GDM1 (cell line): ENCODE measurements around the gene NFASC.

Experiments
- DNase-seq: peaks from one replicate; lab custom pipeline; 2025; lab: John Stamatoyannopoulos, UW

NFASC gene

GRCh38 chr1:204870160-204870912 is at the start of gene NFASC:
TSS of gene NFASC (plus strand) at chr1:204870862. CDS start at chr1:204944316, 73,454 bp downstream.
- no peak for DNase-seq

GRCh38 chr1:204821476-204821875 is 49.2 kb upstream of the NFASC start:
- no peak for DNase-seq

- no peak for DNase-seq
Measured at GRCh38 chr1:204821924-204822323, 48.7 kb upstream of the NFASC start.

GRCh38 chr1:204826970-204827369 is 43.7 kb upstream of the NFASC start:
- DNase-seq = no peak

- no peak for DNase-seq
Measured at GRCh38 chr1:204828352-204828850, 42.3 kb upstream of the NFASC start.

GRCh38 chr1:204829133-204829825 is 41.4 kb upstream of the NFASC start:
- no peak for DNase-seq

GRCh38 chr1:204830747-204831146 is 39.9 kb upstream of the NFASC start:
- DNase-seq = no peak

- DNase-seq = no peak
Measured at GRCh38 chr1:204831186-204831585, 39.5 kb upstream of the NFASC start.

GRCh38 chr1:204834336-204834735 is 36.3 kb upstream of the NFASC start:
- no peak for DNase-seq

- no peak for DNase-seq
Measured at GRCh38 chr1:204834752-204835151, 35.9 kb upstream of the NFASC start.

GRCh38 chr1:204835737-204836136 is 34.9 kb upstream of the NFASC start:
- DNase-seq = no peak

GRCh38 chr1:204836856-204837255 is 33.8 kb upstream of the NFASC start:
- no peak for DNase-seq

GRCh38 chr1:204837440-204838084 is 33.1 kb upstream of the NFASC start:
- no peak for DNase-seq

- DNase-seq = no peak
Measured at GRCh38 chr1:204841316-204841715, 29.3 kb upstream of the NFASC start.

GRCh38 chr1:204841798-204842197 is 28.9 kb upstream of the NFASC start:
- no peak for DNase-seq

- DNase-seq = no peak
Measured at GRCh38 chr1:204842369-204842768, 28.3 kb upstream of the NFASC start.

GRCh38 chr1:204842892-204843291 is 27.8 kb upstream of the NFASC start:
- no peak for DNase-seq

GRCh38 chr1:204846546-204846945 is 24.1 kb upstream of the NFASC start:
- no peak for DNase-seq

- DNase-seq = no peak
Measured at GRCh38 chr1:204848579-204848978, 22.1 kb upstream of the NFASC start.

GRCh38 chr1:204852854-204853253 is 17.8 kb upstream of the NFASC start:
- no peak for DNase-seq

- no peak for DNase-seq
Measured at GRCh38 chr1:204853436-204853835, 17.2 kb upstream of the NFASC start.

- DNase-seq = no peak
Measured at GRCh38 chr1:204854286-204854685, 16.4 kb upstream of the NFASC start.

- DNase-seq = no peak
Measured at GRCh38 chr1:204858363-204858821, 12.3 kb upstream of the NFASC start.
